Astrocyte of the spinal cord (primary cell): ENCODE data around the gene SIL1.

Experiments
- DNase-seq: peaks from one replicate; pipeline ENCODE4 v3.0.0; 2011; ENCODE audit warnings: low read depth, low spot score
- H3K4me3 ChIP-seq: 2 replicates; pipeline ENCODE4 v1.5.1; 2011; ENCODE audit warnings: low read depth, mild to moderate bottlenecking, low read length, moderate library complexity
- in situ Hi-C: cut with HindIII; loops from 2 replicates; pipeline ENCODE4 v1.10.0; 2017; ENCODE audit warnings: low sequenced_read_pairs
- TF ChIP-seq, protein P1 (sequence below): IDR thresholded peaks from 2 replicates; pipeline ENCODE4 v1.5.1; 2012; ENCODE audit warnings: low read depth, mild to moderate bottlenecking, low read length, inconsistent platforms

SIL1 gene

DNA sequence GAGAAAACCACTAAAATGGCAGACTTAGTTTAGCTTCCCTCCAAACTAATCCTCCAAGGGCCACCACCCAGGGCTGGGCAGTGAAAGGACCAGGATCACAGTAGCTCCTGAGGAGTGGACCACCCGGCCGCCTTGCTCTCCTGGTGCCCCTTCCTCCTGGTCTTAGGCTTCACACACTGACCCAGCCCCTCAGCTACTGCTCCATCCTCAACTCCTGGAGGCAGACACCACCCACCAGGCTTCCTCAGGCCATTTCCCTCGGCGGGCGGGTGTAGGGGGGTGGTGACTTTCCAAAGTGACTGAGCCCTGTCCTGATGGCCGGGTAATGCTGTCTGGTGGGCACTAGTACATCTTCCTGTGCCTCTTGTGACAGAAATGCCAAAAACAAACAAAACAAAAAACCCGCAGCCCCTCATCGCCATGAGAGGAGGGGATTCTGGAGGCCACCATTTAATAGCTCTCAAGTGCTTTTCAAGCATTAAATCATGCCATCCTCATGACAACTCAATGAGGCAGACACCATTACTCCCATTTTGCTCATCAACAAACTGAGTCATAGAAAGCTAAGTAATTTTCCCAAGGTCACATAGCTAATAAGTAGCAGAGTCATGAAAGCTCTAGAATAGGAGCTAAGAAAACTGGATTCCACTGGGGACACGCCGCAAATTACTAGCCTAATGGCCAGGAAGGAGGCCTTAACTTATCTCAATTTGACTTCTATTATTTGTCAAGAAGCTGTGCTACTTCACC lies 231.8 kb downstream of the SIL1 start:
- in situ Hi-C loops = no loop called here
- DNase-seq = no peak
- TF ChIP-seq, protein P1, sequence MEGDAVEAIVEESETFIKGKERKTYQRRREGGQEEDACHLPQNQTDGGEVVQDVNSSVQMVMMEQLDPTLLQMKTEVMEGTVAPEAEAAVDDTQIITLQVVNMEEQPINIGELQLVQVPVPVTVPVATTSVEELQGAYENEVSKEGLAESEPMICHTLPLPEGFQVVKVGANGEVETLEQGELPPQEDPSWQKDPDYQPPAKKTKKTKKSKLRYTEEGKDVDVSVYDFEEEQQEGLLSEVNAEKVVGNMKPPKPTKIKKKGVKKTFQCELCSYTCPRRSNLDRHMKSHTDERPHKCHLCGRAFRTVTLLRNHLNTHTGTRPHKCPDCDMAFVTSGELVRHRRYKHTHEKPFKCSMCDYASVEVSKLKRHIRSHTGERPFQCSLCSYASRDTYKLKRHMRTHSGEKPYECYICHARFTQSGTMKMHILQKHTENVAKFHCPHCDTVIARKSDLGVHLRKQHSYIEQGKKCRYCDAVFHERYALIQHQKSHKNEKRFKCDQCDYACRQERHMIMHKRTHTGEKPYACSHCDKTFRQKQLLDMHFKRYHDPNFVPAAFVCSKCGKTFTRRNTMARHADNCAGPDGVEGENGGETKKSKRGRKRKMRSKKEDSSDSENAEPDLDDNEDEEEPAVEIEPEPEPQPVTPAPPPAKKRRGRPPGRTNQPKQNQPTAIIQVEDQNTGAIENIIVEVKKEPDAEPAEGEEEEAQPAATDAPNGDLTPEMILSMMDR = no peak
- H3K4me3 ChIP-seq = no peak overlapping the region

DNA sequence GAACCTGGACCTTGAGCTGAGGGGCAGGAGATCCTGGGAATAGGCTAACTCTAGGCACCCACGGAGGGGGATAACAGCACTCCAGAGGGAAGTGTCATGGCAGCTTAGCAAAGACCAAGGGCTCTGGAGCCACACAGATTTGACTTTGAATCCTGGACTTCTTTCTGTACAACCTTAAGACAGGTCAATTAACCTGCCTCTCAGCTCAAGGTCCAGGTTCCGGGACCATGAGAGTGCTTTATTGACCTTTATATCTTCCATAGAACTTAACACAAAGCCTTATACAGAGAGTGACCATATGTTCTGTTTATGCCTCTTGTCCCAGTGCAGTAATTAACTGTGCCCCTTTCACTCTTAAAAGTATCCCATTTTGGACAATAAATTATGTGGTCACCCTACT lies 232.5 kb downstream of the SIL1 start:
- DNase-seq = no peak
- in situ Hi-C loops = no loop called here
- TF ChIP-seq, protein P1 = no peak
- H3K4me3 ChIP-seq = no peak overlapping the region

DNA sequence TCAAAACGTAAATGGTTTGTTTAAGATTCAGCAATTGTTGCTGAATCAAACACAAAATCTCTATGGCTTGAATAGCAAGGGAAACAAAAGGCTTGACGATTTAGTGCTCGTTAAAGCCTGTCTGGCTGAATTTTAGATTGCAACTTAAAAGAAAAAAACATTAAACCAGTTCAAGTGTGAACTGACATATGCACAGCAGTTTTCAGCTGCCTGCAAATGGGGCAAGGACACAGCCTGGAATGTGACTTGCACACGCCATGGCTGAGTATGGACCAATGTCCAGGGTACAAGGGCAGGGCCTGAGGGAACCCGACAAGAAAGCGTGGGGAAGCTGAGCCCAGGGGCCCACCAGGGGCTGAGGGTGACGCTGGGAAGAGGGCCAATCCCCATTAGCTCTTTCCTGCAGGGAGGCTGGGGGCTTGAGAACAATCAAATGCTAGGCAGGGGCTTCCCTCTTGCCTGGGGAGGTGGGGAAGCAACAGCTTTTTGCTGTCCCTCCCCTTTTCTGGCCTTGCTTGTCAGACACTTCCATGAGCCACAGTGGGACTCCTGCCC lies 233.4 kb downstream of the SIL1 start:
- DNase-seq = no peak
- TF ChIP-seq, protein P1 = no peak
- H3K4me3 ChIP-seq = no peak overlapping the region
- in situ Hi-C loops = no loop called here

DNA sequence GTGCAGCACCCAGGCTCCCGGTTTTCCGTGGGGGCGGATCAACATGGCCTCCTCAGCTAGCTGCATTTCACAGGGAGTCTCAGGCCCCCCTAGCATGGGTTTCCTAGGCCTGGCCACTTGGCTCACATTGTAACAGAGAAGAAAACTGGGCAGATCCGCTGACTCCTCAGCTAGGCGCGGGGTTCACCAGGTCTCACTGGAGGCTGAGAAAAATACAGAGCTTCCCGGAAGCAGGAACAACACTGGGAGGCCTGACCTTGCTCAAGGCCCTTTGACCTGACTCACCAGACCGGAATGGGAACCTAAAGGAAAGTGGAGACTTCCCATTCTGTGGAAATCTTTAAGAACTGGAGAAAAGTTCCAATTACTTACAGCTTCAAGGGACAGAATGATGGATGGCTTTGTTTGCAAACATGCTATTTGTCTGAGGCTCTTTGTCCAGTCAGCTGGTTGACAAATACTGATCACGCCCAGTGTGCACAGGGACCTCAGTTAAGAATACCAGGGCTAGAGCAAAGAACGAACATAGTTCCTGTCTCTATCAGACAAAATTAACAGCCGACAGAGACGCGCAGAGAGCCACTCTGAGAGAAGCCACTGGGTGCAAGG lies 234.3 kb downstream of the SIL1 start:
- in situ Hi-C loops = no loop called here
- DNase-seq = no peak

DNA sequence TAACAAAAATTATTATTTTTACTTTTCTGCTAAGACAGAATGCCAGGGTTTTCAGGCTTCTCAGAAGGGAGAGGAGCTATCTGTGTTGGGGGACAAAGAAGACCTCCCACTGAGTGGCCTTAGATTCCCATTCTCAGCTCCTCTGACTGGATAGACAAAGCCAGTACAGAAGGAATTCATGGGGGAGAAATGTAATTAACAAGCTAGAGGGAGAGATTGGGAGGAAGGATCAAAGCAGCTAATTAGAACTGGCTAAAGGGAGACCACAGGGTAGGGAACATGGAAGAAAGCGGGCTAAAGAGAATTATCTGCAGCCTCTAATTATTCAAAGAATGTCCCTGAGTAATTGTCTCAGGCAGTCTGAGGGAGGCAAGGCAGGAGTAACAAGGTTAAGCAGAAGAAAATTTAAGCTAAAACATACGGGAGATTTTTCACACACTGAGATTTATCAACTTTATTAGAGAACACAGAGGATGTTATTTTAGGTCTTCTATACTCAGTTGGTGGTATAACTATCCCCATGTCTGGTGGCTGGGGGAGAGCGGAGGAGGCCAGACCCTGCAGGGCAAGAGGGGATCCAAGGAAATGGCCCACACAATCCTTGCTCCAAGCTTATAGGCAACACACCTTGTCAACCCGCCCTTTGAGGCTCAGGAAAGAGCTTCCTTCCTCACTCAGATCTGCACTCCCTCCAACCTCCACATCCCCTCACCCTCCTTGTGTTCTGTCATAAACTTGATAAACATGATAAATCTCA lies 235.4 kb downstream of the SIL1 start:
- TF ChIP-seq, protein P1 = no peak
- in situ Hi-C loops = no loop called here
- H3K4me3 ChIP-seq = no peak overlapping the region
- no peak for DNase-seq

More for the DNA sequence above, 234.3 kb downstream of the SIL1 start:
- no peak overlapping the region for H3K4me3 ChIP-seq
- TF ChIP-seq, protein P1 = no peak

DNA sequence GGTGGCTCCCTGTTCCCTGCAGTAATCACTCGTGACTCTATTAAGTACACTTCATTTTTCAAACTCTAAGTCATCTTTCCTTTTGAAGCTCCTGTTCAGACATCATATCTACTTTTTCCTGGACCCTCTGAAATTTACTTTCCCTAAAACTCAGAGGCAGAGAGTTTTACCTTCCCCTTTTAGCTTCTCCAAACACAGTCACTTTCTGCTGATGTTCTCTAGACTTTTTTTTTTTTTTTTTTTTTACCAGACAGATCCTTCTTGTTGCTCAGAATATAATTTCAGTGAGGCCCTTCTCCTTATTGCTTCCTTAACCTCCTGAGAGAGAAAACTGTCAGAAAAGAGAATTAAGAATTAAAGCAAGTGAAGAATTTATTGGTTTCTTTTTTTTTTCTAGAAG lies 236.4 kb downstream of the SIL1 start:
- no peak overlapping the region for H3K4me3 ChIP-seq
- TF ChIP-seq, protein P1 = no peak
- no peak for DNase-seq
- in situ Hi-C loops = no loop called here
